Measurements from ENCODE around the gene GFER.
A peak's percentile ranks its signal among the peaks of the same experiment; 100 is the strongest.
"Not testable (repeated sequence)": the region's sequence is repeated elsewhere in the genome, so short reads cannot be mapped to it uniquely, and the experiment has no call there.

The GFER gene

DNA sequence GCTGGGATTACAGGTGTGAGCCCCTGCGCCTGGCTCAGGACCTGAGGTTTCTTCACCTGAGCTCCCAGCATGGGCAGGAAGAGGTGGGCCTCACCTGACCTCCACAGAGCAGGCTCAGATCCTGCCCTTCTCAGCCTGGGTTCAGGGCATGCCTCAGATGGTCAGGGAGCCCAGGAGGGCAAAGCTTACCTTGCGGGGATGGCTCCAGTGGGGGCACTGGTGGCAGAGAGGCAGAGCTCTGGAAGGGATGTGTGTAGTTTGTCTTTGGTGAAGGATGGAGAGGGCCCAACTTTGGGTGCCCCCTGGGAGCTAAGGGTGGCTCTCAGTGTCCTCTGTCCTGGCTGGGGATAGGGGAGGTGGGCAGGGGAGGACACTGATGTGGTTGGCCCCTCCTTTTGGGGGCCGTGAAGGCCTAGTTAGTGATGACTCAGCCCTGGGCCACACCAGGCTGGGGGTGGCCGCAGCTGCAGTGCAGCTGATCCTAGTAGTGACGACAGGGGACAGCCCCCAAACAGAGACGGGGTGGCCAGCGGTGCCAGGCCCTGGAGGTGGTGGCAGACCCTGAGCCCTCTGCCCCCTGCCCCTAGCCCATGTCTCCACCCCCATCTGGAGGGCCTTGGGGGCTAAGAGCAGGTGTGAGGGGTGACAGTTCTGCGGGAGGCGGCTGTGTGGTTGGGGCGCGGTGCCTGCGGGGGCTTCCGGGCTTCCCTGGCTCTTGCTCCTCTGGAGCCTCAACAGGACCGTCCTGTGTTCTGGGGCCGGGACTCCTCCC lies 48.5 kb downstream of the GFER start:
- H3K4me3 ChIP-seq (ENCODE audit: low read length in 2 of 2), result no peak overlapping the region
- DNase-seq (ENCODE audit: low spot score), result no peak

DNA sequence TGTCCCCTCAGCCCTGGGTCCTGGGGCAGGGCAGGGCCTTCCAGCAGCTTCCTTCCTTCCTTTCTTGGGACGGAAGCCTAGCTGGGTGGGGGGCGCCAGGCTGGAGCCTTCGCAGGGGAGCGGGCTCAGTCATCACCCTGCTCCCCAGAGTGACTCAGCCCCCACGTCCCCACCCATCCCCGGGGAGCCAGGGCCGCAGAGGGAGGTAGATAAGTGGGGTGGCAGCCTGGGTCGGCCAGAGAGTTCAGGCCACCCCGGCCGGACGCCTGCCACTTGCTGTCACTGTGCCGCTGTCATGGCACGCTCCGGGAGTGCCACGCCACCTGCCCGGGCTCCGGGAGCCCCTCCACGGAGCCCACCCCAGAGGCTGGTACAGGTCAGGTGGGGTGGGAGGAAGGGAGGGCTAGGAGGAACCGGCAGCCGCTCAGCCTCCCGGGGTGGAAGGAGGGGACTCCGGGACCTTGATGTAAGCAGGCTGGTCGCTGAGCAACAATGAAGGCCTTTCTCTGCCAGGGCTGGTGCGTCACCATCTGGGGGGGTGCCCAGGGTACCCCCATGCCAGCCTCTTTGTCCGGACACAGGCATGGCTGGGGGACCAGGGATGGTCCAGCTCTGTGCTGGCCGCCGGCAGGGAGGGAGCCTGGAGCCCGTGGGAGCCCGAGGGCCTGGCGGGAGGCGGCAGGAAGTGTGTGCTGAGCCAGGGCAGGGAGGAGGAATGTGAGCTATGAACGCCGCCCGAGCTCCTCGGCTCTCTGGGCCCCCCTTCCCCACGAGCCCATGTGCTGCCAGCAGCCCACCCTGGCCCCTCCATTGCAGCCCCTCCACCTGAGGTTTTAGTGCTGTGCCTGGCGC lies 49.3 kb downstream of the GFER start:
- no peak overlapping the region for H3K27ac ChIP-seq (replicated peaks; ENCODE audit: low read length)
- DNase-seq (ENCODE audit: low spot score), result no peak

More for the DNA sequence above, 48.5 kb downstream of the GFER start:
- Histone ChIP-seq H3K27me3 (ENCODE audit: control insufficient read depth in 3 of 3, insufficient read depth in 3 of 3, low read depth in 1 of 3, low read length in 3 of 3) (peaks cover 1 to 15% (median 9%) of the 10 kb centered on the region in 3 experiments), H3K27ac (replicated peaks; ENCODE audit: low read length) (no peak overlapping the region), H2BK12ac (ENCODE audit: low read length) (peak overlapping the region; percentile 22), H4K8ac (ENCODE audit: low read depth, low read length) (no peak overlapping the region), H2BK15ac (ENCODE audit: low read length) (peak overlapping the region; percentile 81), H3K4me2 (ENCODE audit: insufficient read depth, low read length, poor library complexity, severe bottlenecking) (no peak overlapping the region), H3K36me3 (replicated peaks in 1 of 2; ENCODE audit: control insufficient read depth in 2 of 2, insufficient read depth in 2 of 2, low read length in 2 of 2) (no peaks in the 10 kb centered on the region), H3K79me1 (ENCODE audit: low read depth, low read length) (peaks cover 7% of the 10 kb centered on the region), H2AK5ac (ENCODE audit: low read depth, low read length) (peak overlapping the region; percentile 10), H3K9me3 (replicated peaks in 1 of 2; ENCODE audit: control insufficient read depth in 2 of 2, insufficient read depth in 1 of 2, low read depth in 1 of 2, low read length in 2 of 2) (peaks cover 2 to 5% of the 10 kb centered on the region in 2 donors), H2BK5ac (ENCODE audit: low read length) (no peak overlapping the region), H3K23ac (ENCODE audit: low read depth, low read length, poor library complexity) (peak overlapping the region; percentile 43), H3K9ac (ENCODE audit: low read depth, low read length, poor library complexity) (peak overlapping the region; percentile 21), H3K4ac (ENCODE audit: low read length) (no peak overlapping the region), H3K14ac (ENCODE audit: low read length) (no peak overlapping the region), H4K91ac (ENCODE audit: low read depth, low read length, poor library complexity) (no peak overlapping the region), H3K4me1 (ENCODE audit: control insufficient read depth in 2 of 2, insufficient read depth in 1 of 2, low read depth in 1 of 2, low read length in 2 of 2) (peaks cover 9 to 21% of the 10 kb centered on the region in 2 donors), H2BK120ac (ENCODE audit: low read depth, low read length) (no peak overlapping the region), H2AFZ (ENCODE audit: low read length) (no peak overlapping the region), H3K18ac (ENCODE audit: low read length) (peak overlapping the region; percentile 57)
- WGBS, 2 donors (ENCODE audit: extremely low coverage in 2 of 2, insufficient read length in 2 of 2, insufficient replicate concordance in 1 of 2), result no CpG with 5 or more reads among the region's 15 CpGs

DNA sequence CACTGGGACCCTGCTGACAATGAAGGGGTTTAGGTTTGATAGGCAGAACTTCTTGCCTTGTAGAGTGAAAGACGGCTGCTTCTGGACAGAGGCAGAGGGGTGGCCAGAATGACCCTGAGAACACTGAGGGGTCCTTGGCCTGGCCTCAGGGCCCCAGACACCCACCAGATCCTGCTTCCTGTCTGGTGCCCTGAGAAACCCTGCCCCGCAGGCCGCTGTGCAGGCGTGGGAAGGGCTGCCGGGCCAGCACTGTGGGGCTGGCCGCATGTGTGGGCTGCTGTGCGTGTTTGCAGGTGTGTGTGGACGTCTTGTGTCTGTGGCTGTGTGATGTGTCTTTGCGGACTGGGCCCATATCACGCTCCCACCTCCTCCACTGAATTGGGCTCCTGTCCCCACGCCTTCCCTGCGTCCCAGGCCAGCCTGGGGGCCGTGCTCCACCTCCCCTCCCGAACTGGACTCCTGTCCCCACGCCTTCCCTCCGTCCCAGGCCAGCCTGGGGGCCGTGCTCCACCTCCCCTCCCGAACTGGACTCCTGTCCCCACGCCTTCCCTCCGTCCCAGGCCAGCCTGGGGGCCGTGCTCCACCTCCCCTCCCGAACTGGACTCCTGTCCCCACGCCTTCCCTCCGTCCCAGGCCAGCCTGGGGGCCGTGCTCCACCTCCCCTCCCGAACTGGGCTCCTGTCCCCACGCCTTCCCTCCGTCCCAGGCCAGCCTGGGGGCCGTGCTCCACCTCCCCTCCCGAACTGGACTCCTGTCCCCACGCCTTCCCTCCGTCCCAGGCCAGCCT lies 50.1 kb downstream of the GFER start:
- H4K91ac ChIP-seq (ENCODE audit: low read depth, low read length, poor library complexity); H2BK120ac ChIP-seq (ENCODE audit: low read depth, low read length); H4K8ac ChIP-seq (ENCODE audit: low read depth, low read length); H3K4ac ChIP-seq (ENCODE audit: low read length); H3K79me1 ChIP-seq (ENCODE audit: low read depth, low read length); H2BK15ac ChIP-seq (ENCODE audit: low read length); H2AK5ac ChIP-seq (ENCODE audit: low read depth, low read length); DNase-seq (ENCODE audit: low spot score); H3K14ac ChIP-seq (ENCODE audit: low read length); H3K9me3 ChIP-seq (replicated peaks in 1 of 2; ENCODE audit: control insufficient read depth in 2 of 2, insufficient read depth in 1 of 2, low read depth in 1 of 2, low read length in 2 of 2); H3K27ac ChIP-seq (replicated peaks; ENCODE audit: low read length); H3K36me3 ChIP-seq (replicated peaks in 1 of 2; ENCODE audit: control insufficient read depth in 2 of 2, insufficient read depth in 2 of 2, low read length in 2 of 2); H3K4me2 ChIP-seq (ENCODE audit: insufficient read depth, low read length, poor library complexity, severe bottlenecking); H3K27me3 ChIP-seq (ENCODE audit: control insufficient read depth in 3 of 3, insufficient read depth in 3 of 3, low read depth in 1 of 3, low read length in 3 of 3); H3K9ac ChIP-seq (ENCODE audit: low read depth, low read length, poor library complexity); H2BK12ac ChIP-seq (ENCODE audit: low read length); H3K4me3 ChIP-seq (ENCODE audit: low read length in 2 of 2): not testable (repeated sequence)
- peak overlapping the region; percentile 93 for H3K23ac ChIP-seq (ENCODE audit: low read depth, low read length, poor library complexity)
- WGBS, 2 donors (ENCODE audit: extremely low coverage in 2 of 2, insufficient read length in 2 of 2, insufficient replicate concordance in 1 of 2), result no CpG with 5 or more reads among the region's 32 CpGs
- peaks cover 7 to 26% of the 10 kb centered on the region in 2 donors for H3K4me1 ChIP-seq (ENCODE audit: control insufficient read depth in 2 of 2, insufficient read depth in 1 of 2, low read depth in 1 of 2, low read length in 2 of 2)
- H2AFZ ChIP-seq (ENCODE audit: low read length), result peak overlapping the region; percentile 90
- peak overlapping the region; percentile 82 for H2BK5ac ChIP-seq (ENCODE audit: low read length)
- peak overlapping the region; percentile 71 for H3K18ac ChIP-seq (ENCODE audit: low read length)

More for the DNA sequence above, 49.3 kb downstream of the GFER start:
- peaks cover 0 to under 1% of the 10 kb centered on the region in 2 donors for H3K9me3 ChIP-seq (replicated peaks in 1 of 2; ENCODE audit: control insufficient read depth in 2 of 2, insufficient read depth in 1 of 2, low read depth in 1 of 2, low read length in 2 of 2)
- peak overlapping the region; percentile 84 for H2BK12ac ChIP-seq (ENCODE audit: low read length)
- no peak overlapping the region for H2BK15ac ChIP-seq (ENCODE audit: low read length)
- peak overlapping the region; percentile 60 for H3K9ac ChIP-seq (ENCODE audit: low read depth, low read length, poor library complexity)
- H3K4me3 ChIP-seq (ENCODE audit: low read length in 2 of 2), result no peak overlapping the region
- H4K8ac ChIP-seq (ENCODE audit: low read depth, low read length), result no peak overlapping the region
- peaks cover 7 to 22% of the 10 kb centered on the region in 2 donors for H3K4me1 ChIP-seq (ENCODE audit: control insufficient read depth in 2 of 2, insufficient read depth in 1 of 2, low read depth in 1 of 2, low read length in 2 of 2)
- peaks cover 0 to 7% (median under 1%) of the 10 kb centered on the region in 3 experiments for H3K27me3 ChIP-seq (ENCODE audit: control insufficient read depth in 3 of 3, insufficient read depth in 3 of 3, low read depth in 1 of 3, low read length in 3 of 3)
- peak overlapping the region; percentile 82 for H2BK5ac ChIP-seq (ENCODE audit: low read length)
- peak overlapping the region; percentile 64 for H3K18ac ChIP-seq (ENCODE audit: low read length)
- no CpG with 5 or more reads among the region's 37 CpGs for WGBS, 2 donors (ENCODE audit: extremely low coverage in 2 of 2, insufficient read length in 2 of 2, insufficient replicate concordance in 1 of 2)
- H4K91ac ChIP-seq (ENCODE audit: low read depth, low read length, poor library complexity), result no peak overlapping the region
- H2BK120ac ChIP-seq (ENCODE audit: low read depth, low read length), result no peak overlapping the region
- peak overlapping the region; percentile 93 for H3K23ac ChIP-seq (ENCODE audit: low read depth, low read length, poor library complexity)
- peaks cover 7% of the 10 kb centered on the region for H3K79me1 ChIP-seq (ENCODE audit: low read depth, low read length)
- H3K4ac ChIP-seq (ENCODE audit: low read length), result no peak overlapping the region
- H2AFZ ChIP-seq (ENCODE audit: low read length), result peak overlapping the region; percentile 90
- peak overlapping the region; percentile 74 for H2AK5ac ChIP-seq (ENCODE audit: low read depth, low read length)
- peak overlapping the region; percentile 17 for H3K14ac ChIP-seq (ENCODE audit: low read length)
- H3K36me3 ChIP-seq (replicated peaks in 1 of 2; ENCODE audit: control insufficient read depth in 2 of 2, insufficient read depth in 2 of 2, low read length in 2 of 2), result no peaks in the 10 kb centered on the region
- no peak overlapping the region for H3K4me2 ChIP-seq (ENCODE audit: insufficient read depth, low read length, poor library complexity, severe bottlenecking)

All from neuronal stem cell (in vitro differentiated cells).